ENCODE data around the gene SLC35A5. TPM values are rescaled to one million over a fixed set of nuclear protein-coding genes. Genes with fewer than 3 reads are reported as not detected.
"Not testable (repeated sequence)": the region's sequence is repeated elsewhere in the genome, so short reads cannot be mapped to it uniquely, and the experiment has no call there.

SLC35A5 gene, protein sequence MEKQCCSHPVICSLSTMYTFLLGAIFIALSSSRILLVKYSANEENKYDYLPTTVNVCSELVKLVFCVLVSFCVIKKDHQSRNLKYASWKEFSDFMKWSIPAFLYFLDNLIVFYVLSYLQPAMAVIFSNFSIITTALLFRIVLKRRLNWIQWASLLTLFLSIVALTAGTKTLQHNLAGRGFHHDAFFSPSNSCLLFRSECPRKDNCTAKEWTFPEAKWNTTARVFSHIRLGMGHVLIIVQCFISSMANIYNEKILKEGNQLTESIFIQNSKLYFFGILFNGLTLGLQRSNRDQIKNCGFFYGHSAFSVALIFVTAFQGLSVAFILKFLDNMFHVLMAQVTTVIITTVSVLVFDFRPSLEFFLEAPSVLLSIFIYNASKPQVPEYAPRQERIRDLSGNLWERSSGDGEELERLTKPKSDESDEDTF
- total RNA-seq: 10 to 100 TPM in 3 of 4 donors, under 1 TPM in 1; 0.80 to 49.2 (median 25.4) TPM

DNA sequence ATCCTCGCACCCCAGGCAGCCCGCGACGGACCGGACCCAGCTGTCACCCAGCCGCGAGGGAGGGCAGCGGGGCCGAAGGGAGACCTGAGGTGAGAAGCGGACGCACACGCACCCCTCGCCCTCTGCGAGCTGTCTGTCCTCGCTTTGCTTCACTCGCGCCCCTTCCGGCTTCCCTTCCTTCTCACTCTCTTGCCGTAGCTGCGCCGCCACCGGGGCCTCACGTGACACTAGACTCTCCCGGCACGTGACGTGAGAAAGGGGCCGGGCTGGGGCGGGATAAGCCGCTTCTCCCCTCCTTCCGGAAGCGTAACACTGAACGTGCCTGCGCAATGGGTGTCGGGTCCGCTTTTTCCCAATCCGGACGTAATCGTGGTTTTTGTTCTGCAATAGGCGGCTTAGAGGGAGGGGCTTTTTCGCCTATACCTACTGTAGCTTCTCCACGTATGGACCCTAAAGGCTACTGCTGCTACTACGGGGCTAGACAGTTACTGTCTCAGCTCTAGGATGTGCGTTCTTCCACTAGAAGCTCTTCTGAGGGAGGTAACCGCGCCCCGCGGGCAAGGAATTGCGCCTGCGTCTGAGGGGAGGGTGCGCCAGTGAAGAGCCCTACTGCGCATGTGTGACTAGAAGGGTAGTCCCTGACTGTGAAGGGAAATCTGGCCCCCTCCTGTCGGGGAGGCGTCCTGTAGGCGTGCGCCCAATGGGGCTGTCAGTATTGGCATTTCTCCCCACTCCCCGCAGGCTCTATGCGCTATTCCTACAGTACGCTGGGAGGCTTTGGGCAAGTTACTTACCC lies at the start of gene SLC35A5, which contains the start of gene ATG3:
Gene SLC35A5, plus strand, starts transcription at position 312 of the 796 bp plus-strand sequence. CDS start 1,359 bp downstream, outside the sequence.
Gene ATG3, minus strand, starts transcription at position 229 of the 796 bp plus-strand sequence. CDS start 434 bp downstream, outside the sequence.
- Histone ChIP-seq H3K36me3 (peaks cover 0 to 8% (median 0%) of the 10 kb centered on the region in 4 donors), H3K4me3 (peak within 1 kb of the TSS; percentile 69 to 96 (median 76)), H3K27ac (peak within 1 kb of the TSS; percentile 91 to 99 (median 96)), H3K9me3 (no peaks in the 10 kb centered on the region), H3K27me3 (no peaks in the 10 kb centered on the region), H3K4me1 (peaks cover 14 to 43% (median 26%) of the 10 kb centered on the region in 4 donors)
- TF ChIP-seq POLR2A (IDR thresholded peaks at IDR 0.05) (peak; percentile 96), EP300 (IDR thresholded peaks at IDR 0.05; ENCODE audit: low read depth) (no peak), POLR2AphosphoS5 (IDR thresholded peaks at IDR 0.05) (peak; percentile 85 to 97 (median 94))
- TF ChIP-seq, protein P1, sequence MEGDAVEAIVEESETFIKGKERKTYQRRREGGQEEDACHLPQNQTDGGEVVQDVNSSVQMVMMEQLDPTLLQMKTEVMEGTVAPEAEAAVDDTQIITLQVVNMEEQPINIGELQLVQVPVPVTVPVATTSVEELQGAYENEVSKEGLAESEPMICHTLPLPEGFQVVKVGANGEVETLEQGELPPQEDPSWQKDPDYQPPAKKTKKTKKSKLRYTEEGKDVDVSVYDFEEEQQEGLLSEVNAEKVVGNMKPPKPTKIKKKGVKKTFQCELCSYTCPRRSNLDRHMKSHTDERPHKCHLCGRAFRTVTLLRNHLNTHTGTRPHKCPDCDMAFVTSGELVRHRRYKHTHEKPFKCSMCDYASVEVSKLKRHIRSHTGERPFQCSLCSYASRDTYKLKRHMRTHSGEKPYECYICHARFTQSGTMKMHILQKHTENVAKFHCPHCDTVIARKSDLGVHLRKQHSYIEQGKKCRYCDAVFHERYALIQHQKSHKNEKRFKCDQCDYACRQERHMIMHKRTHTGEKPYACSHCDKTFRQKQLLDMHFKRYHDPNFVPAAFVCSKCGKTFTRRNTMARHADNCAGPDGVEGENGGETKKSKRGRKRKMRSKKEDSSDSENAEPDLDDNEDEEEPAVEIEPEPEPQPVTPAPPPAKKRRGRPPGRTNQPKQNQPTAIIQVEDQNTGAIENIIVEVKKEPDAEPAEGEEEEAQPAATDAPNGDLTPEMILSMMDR (IDR thresholded peaks at IDR 0.05): peak in 2 of 5 experiments; percentile 5 to 35
- in situ Hi-C loops (cut with MboI; ENCODE audit: low pct_ligation_motif_present in 1 of 4, low pct_unique_long_range_greater_than_20kb in 1 of 4, low sequenced_read_pairs in 3 of 4) (loop anchor here in 1 of 4 donors (25.0 kb wide), 1 partner anchor 425 kb away; the partner anchor contains the start of genes CD200R1 and GTPBP8), intact Hi-C loops (cut with DNase I; ENCODE audit: low total_unique reads) (no loop called here)
- WGBS, 2 donors (ENCODE audit: low coverage in 1 of 2): 0% methylated on average over 44 of the region's 58 CpGs; no CpG with 5 or more reads in 1 of the 2 donors
- peak; percentile 99 for DNase-seq

DNA sequence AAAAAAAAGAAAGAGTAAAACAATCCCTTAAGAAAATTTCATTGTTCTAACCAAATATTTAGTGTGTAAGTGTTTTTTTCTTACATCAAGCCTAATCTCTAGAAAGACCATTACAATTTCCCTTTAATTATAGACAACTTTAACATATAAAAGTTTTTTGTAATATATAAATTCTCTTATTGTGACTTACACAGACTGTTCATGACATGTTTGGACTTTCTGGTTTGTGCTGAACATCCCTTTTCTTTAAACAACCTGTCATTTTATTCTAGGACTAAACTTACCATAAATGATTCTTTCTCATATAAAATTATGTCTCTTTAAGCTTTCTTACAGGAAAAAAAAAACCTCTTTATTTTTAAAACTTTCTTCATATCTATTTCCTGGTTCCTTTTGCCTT lies 49.5 kb upstream of the SLC35A5 start:
- H3K9me3 ChIP-seq: no peaks in the 10 kb centered on the region
- no peaks in the 10 kb centered on the region for H3K4me1 ChIP-seq
- H3K27ac ChIP-seq: no peak overlapping the region
- intact Hi-C loops (cut with DNase I; ENCODE audit: low total_unique reads): no loop called here
- DNase-seq: no peak
- H3K4me3 ChIP-seq: no peak overlapping the region
- in situ Hi-C loops (cut with MboI; ENCODE audit: low pct_ligation_motif_present in 1 of 4, low pct_unique_long_range_greater_than_20kb in 1 of 4, low sequenced_read_pairs in 3 of 4): loop anchor here (5.0 to 25.0 kb wide), 4 partner anchors 188 to 400 kb away; partner anchors contain the start of gene GCSAM (in 2 of the 4)
- no peaks in the 10 kb centered on the region for H3K27me3 ChIP-seq
- H3K36me3 ChIP-seq: no peaks in the 10 kb centered on the region
- TF ChIP-seq POLR2A (IDR thresholded peaks at IDR 0.05): no peak
- no peak for TF ChIP-seq EP300 (IDR thresholded peaks at IDR 0.05; ENCODE audit: low read depth)
- TF ChIP-seq, protein P1 (IDR thresholded peaks at IDR 0.05): no peak
- no peak for TF ChIP-seq POLR2AphosphoS5 (IDR thresholded peaks at IDR 0.05)

DNA sequence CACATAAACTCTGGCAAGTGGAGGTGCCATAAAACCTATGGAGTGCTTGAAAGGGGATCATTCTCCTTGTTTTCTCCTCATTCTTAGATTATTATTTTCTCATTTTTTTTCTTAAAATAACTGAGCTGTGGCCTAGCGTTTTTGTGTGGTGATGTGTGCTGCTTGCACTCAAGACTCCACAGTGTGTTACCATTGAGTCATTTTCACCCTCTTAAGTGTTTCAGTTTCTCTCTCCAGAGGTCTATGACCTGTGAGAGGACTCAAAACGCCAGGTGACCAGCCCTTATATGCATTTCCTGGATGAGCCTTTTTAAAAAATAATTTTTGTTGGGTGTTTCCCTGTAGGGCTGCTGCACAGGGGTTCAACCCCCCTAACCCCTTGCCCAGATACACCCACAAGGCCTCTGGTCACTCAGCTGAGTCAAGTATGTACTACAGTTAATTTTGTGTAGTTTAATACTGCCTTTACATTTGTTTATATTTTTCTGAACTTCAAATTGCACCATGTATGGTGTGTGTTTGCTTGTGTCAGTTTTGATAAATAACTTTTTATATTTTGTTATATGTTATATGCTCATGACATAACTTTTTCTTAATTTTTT lies 47.2 kb upstream of the SLC35A5 start:
- no peaks in the 10 kb centered on the region for H3K27me3 ChIP-seq
- TF ChIP-seq EP300 (IDR thresholded peaks at IDR 0.05; ENCODE audit: low read depth) (no peak), POLR2A (IDR thresholded peaks at IDR 0.05) (no peak), POLR2AphosphoS5 (IDR thresholded peaks at IDR 0.05) (no peak)
- TF ChIP-seq, protein P1 (IDR thresholded peaks at IDR 0.05): no peak
- no peaks in the 10 kb centered on the region for H3K9me3 ChIP-seq
- DNase-seq: no peak
- no peaks in the 10 kb centered on the region for H3K4me1 ChIP-seq
- WGBS, 2 donors (ENCODE audit: low coverage in 1 of 2): 40% methylated on average over 2 of the region's 2 CpGs; no CpG with 5 or more reads in 1 of the 2 donors
- in situ Hi-C loops (cut with MboI; ENCODE audit: low pct_ligation_motif_present in 1 of 4, low pct_unique_long_range_greater_than_20kb in 1 of 4, low sequenced_read_pairs in 3 of 4): loop anchor here (5.0 to 25.0 kb wide), 4 partner anchors 190 to 402 kb away; partner anchors contain the start of gene GCSAM (in 2 of the 4)
- H3K27ac ChIP-seq: no peak overlapping the region
- no peaks in the 10 kb centered on the region for H3K36me3 ChIP-seq
- intact Hi-C loops (cut with DNase I; ENCODE audit: low total_unique reads): loop anchor here (5.0 kb wide), 1 partner anchor 222 kb away; the partner anchor contains the start of gene SLC9C1
- no peak overlapping the region for H3K4me3 ChIP-seq

DNA sequence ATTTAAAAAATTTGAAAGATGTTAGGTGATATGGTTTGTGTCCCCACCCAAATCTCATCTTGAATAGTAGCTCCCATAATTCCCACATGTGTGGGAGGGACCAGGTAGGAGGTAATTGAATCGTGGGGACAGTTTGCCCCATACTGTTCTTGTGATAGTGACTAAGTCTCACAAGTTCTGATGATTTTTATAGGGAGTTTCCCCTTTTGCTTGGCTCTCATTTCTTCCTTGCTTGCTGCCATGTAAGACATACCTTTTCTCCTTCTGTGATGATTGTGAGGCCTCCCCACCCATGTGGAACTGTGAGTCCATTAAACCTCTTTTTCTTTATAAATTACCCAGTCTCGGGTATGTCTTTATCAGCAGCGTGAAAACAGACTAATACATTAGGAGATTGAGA lies 42.9 kb upstream of the SLC35A5 start:
- not testable (repeated sequence) for H3K36me3 ChIP-seq, H3K9me3 ChIP-seq, H3K27me3 ChIP-seq, DNase-seq, H3K4me3 ChIP-seq, H3K27ac ChIP-seq, H3K4me1 ChIP-seq
- in situ Hi-C loops (cut with MboI; ENCODE audit: low pct_ligation_motif_present in 1 of 4, low pct_unique_long_range_greater_than_20kb in 1 of 4, low sequenced_read_pairs in 3 of 4) (loop anchor here (10.0 to 25.0 kb wide), 3 partner anchors 194 to 407 kb away; partner anchors contain the start of gene GCSAM (in 2 of the 4)), intact Hi-C loops (cut with DNase I; ENCODE audit: low total_unique reads) (loop anchor here (5.0 kb wide), 1 partner anchor 227 kb away; the partner anchor contains the start of gene SLC9C1)
- WGBS, 2 donors (ENCODE audit: low coverage in 1 of 2): 61 to 65% methylated on average over 3 of the region's 3 CpGs
